ENCODE results near the gene CGB7.

CGB7 gene

GRCh38 chr19:49057636-49058234 lies at the start of gene CGB7:
TSS of gene CGB7 (minus strand) at chr19:49057749. CDS start at chr19:49055375, 2,374 bp downstream.
- TF ChIP-seq GATA2 (IDR thresholded peaks at IDR 0.05; ENCODE audit: low read depth, low read length), result no peak
- no peak for TF ChIP-seq GATA3 (IDR thresholded peaks at IDR 0.05; ENCODE audit: low read depth, low read length)

- no peak for TF ChIP-seq GATA3 (IDR thresholded peaks at IDR 0.05; ENCODE audit: low read depth, low read length)
- no peak for TF ChIP-seq GATA2 (IDR thresholded peaks at IDR 0.05; ENCODE audit: low read depth, low read length)
These were observed 49.1 kb upstream of the CGB7 start for GRCh38 chr19:49106648-49107135.

- TF ChIP-seq GATA2 (IDR thresholded peaks at IDR 0.05; ENCODE audit: low read depth, low read length) (no peak), GATA3 (IDR thresholded peaks at IDR 0.05; ENCODE audit: low read depth, low read length) (no peak)
These were observed 46.8 kb upstream of the CGB7 start for GRCh38 chr19:49104229-49104864.

GRCh38 chr19:49103331-49104085 lies 46.0 kb upstream of the CGB7 start:
- no peak for TF ChIP-seq GATA2 (IDR thresholded peaks at IDR 0.05; ENCODE audit: low read depth, low read length)
- no peak for TF ChIP-seq GATA3 (IDR thresholded peaks at IDR 0.05; ENCODE audit: low read depth, low read length)

GRCh38 chr19:49102303-49102702 lies 44.8 kb upstream of the CGB7 start:
- TF ChIP-seq GATA2 (IDR thresholded peaks at IDR 0.05; ENCODE audit: low read depth, low read length) (no peak), GATA3 (IDR thresholded peaks at IDR 0.05; ENCODE audit: low read depth, low read length) (no peak)

GRCh38 chr19:49101160-49101559 lies 43.6 kb upstream of the CGB7 start:
- TF ChIP-seq GATA2 (IDR thresholded peaks at IDR 0.05; ENCODE audit: low read depth, low read length) (no peak), GATA3 (IDR thresholded peaks at IDR 0.05; ENCODE audit: low read depth, low read length) (no peak)

GRCh38 chr19:49098795-49099194 lies 41.2 kb upstream of the CGB7 start:
- TF ChIP-seq GATA2 (IDR thresholded peaks at IDR 0.05; ENCODE audit: low read depth, low read length), result no peak
- TF ChIP-seq GATA3 (IDR thresholded peaks at IDR 0.05; ENCODE audit: low read depth, low read length), result no peak

- TF ChIP-seq GATA2 (IDR thresholded peaks at IDR 0.05; ENCODE audit: low read depth, low read length) (no peak), GATA3 (IDR thresholded peaks at IDR 0.05; ENCODE audit: low read depth, low read length) (no peak)
These were observed 40.1 kb upstream of the CGB7 start for GRCh38 chr19:49097453-49098288.

- TF ChIP-seq GATA3 (IDR thresholded peaks at IDR 0.05; ENCODE audit: low read depth, low read length), result no peak
- no peak for TF ChIP-seq GATA2 (IDR thresholded peaks at IDR 0.05; ENCODE audit: low read depth, low read length)
These were observed 37.2 kb upstream of the CGB7 start for GRCh38 chr19:49094505-49095482.

- TF ChIP-seq GATA3 (IDR thresholded peaks at IDR 0.05; ENCODE audit: low read depth, low read length), result no peak
- no peak for TF ChIP-seq GATA2 (IDR thresholded peaks at IDR 0.05; ENCODE audit: low read depth, low read length)
These were observed 35.1 kb upstream of the CGB7 start for GRCh38 chr19:49092686-49093085.

GRCh38 chr19:49091391-49092038 lies 34.0 kb upstream of the CGB7 start:
- TF ChIP-seq GATA3 (IDR thresholded peaks at IDR 0.05; ENCODE audit: low read depth, low read length), result no peak
- no peak for TF ChIP-seq GATA2 (IDR thresholded peaks at IDR 0.05; ENCODE audit: low read depth, low read length)

- TF ChIP-seq GATA2 (IDR thresholded peaks at IDR 0.05; ENCODE audit: low read depth, low read length), result no peak
- TF ChIP-seq GATA3 (IDR thresholded peaks at IDR 0.05; ENCODE audit: low read depth, low read length), result no peak
These were observed 28.7 kb upstream of the CGB7 start for GRCh38 chr19:49086296-49086695.

Measured in SH-SY5Y (cell line).